HL-60 (cell line): ENCODE measurements around the gene IGLL5.

ENCODE experiments used
- DNase-seq, 2 experiments: peaks; one replicate each; pipeline ENCODE4 v3.0.0-alpha.2; 2010 to 2020; ENCODE audit warnings: low read depth in 1 of 2, low spot score in 1 of 2
- H3K27ac ChIP-seq: fragments of 250-450 bp; sonication (Bioruptor Pico); replicated peaks from 2 replicates; pipeline ENCODE4 v1.5.1; 2020; ENCODE audit warnings: mild to moderate bottlenecking, moderate library complexity
- H3K27me3 ChIP-seq: fragments of 250-450 bp; sonication (Bioruptor Pico); 2 replicates; pipeline ENCODE4 v1.5.1; 2021; ENCODE audit warnings: mild to moderate bottlenecking, moderate library complexity; ENCODE audit not compliant: insufficient read depth, poor library complexity, severe bottlenecking
- H3K4me3 ChIP-seq: replicated peaks from 2 replicates; pipeline ENCODE4 v1.5.1; 2011; ENCODE audit warnings: mild to moderate bottlenecking, control low read depth, low read length; ENCODE audit not compliant: insufficient read depth
- GABPA ChIP-seq: IDR thresholded peaks from 2 replicates; pipeline ENCODE4 v1.6.1; 2012; ENCODE audit warnings: low read depth
- POLR2AphosphoS5 ChIP-seq: IDR thresholded peaks from 2 replicates; pipeline ENCODE4 v1.6.1; 2012; ENCODE audit warnings: low read depth
- SPI1 ChIP-seq: IDR thresholded peaks from 2 replicates; pipeline ENCODE4 v1.6.1; 2012; ENCODE audit warnings: low read depth, mild to moderate bottlenecking, borderline replicate concordance
- TF ChIP-seq, protein P1 (sequence below): IDR thresholded peaks from 2 replicates; pipeline ENCODE4 v1.6.1; 2012; ENCODE audit warnings: low read depth; ENCODE audit not compliant: insufficient replicate concordance
- TF ChIP-seq, protein P2 (sequence below): IDR thresholded peaks from one replicate; pipeline ENCODE4 v1.5.1; 2011; ENCODE audit warnings: low read length, control low read depth, inconsistent platforms; ENCODE audit not compliant: insufficient read depth

Gene IGLL5

GRCh38 chr22:22872722-22873708 is 14.6 kb upstream of the IGLL5 start:
- no peaks in the 10 kb centered on the region for H3K27me3 ChIP-seq
- no peak for DNase-seq
- no peak overlapping the region for H3K27ac ChIP-seq
- TF ChIP-seq, protein P1, sequence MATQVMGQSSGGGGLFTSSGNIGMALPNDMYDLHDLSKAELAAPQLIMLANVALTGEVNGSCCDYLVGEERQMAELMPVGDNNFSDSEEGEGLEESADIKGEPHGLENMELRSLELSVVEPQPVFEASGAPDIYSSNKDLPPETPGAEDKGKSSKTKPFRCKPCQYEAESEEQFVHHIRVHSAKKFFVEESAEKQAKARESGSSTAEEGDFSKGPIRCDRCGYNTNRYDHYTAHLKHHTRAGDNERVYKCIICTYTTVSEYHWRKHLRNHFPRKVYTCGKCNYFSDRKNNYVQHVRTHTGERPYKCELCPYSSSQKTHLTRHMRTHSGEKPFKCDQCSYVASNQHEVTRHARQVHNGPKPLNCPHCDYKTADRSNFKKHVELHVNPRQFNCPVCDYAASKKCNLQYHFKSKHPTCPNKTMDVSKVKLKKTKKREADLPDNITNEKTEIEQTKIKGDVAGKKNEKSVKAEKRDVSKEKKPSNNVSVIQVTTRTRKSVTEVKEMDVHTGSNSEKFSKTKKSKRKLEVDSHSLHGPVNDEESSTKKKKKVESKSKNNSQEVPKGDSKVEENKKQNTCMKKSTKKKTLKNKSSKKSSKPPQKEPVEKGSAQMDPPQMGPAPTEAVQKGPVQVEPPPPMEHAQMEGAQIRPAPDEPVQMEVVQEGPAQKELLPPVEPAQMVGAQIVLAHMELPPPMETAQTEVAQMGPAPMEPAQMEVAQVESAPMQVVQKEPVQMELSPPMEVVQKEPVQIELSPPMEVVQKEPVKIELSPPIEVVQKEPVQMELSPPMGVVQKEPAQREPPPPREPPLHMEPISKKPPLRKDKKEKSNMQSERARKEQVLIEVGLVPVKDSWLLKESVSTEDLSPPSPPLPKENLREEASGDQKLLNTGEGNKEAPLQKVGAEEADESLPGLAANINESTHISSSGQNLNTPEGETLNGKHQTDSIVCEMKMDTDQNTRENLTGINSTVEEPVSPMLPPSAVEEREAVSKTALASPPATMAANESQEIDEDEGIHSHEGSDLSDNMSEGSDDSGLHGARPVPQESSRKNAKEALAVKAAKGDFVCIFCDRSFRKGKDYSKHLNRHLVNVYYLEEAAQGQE = no peak
- TF ChIP-seq, protein P2, sequence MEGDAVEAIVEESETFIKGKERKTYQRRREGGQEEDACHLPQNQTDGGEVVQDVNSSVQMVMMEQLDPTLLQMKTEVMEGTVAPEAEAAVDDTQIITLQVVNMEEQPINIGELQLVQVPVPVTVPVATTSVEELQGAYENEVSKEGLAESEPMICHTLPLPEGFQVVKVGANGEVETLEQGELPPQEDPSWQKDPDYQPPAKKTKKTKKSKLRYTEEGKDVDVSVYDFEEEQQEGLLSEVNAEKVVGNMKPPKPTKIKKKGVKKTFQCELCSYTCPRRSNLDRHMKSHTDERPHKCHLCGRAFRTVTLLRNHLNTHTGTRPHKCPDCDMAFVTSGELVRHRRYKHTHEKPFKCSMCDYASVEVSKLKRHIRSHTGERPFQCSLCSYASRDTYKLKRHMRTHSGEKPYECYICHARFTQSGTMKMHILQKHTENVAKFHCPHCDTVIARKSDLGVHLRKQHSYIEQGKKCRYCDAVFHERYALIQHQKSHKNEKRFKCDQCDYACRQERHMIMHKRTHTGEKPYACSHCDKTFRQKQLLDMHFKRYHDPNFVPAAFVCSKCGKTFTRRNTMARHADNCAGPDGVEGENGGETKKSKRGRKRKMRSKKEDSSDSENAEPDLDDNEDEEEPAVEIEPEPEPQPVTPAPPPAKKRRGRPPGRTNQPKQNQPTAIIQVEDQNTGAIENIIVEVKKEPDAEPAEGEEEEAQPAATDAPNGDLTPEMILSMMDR = no peak
- TF ChIP-seq GABPA (no peak), POLR2AphosphoS5 (no peak), SPI1 (no peak)
- H3K4me3 ChIP-seq = no peak overlapping the region

GRCh38 chr22:22877523-22878210 is 9.9 kb upstream of the IGLL5 start:
- TF ChIP-seq, protein P2 = peak; percentile 49
- TF ChIP-seq SPI1 = no peak
- DNase-seq = peak in 1 of 2 experiments; percentile 51
- Histone ChIP-seq H3K4me3 (no peak overlapping the region), H3K27me3 (no peaks in the 10 kb centered on the region), H3K27ac (no peak overlapping the region)

DNA sequence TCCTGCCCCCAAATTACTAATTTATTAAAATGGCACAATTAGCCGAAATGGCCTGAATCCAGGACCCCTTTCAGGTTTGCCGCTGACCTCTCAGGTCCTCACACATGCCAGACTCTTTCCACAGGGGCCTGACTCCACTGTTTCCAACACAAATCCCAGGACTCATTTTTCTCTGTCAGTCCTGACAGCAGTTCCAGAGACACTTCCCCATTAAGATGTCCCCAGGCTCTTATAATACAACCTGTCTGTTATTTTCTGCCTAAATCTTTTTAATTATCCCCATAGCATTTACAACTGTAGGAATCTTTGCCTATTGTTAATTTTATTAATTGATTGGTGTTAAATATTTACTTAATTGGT is 9.4 kb upstream of the IGLL5 start:
- H3K27ac ChIP-seq = no peak overlapping the region
- no peak for DNase-seq
- TF ChIP-seq, protein P2 = no peak
- TF ChIP-seq GABPA = no peak
- TF ChIP-seq SPI1 = no peak
- TF ChIP-seq POLR2AphosphoS5 = no peak
- TF ChIP-seq, protein P1 = no peak
- no peak overlapping the region for H3K4me3 ChIP-seq
- no peaks in the 10 kb centered on the region for H3K27me3 ChIP-seq
